Measurements from ENCODE around the gene EPHA6.

GRCh38 chr3:97074546-97074945 is 260.2 kb downstream of the EPHA6 start:
- TF ChIP-seq, protein P1, sequence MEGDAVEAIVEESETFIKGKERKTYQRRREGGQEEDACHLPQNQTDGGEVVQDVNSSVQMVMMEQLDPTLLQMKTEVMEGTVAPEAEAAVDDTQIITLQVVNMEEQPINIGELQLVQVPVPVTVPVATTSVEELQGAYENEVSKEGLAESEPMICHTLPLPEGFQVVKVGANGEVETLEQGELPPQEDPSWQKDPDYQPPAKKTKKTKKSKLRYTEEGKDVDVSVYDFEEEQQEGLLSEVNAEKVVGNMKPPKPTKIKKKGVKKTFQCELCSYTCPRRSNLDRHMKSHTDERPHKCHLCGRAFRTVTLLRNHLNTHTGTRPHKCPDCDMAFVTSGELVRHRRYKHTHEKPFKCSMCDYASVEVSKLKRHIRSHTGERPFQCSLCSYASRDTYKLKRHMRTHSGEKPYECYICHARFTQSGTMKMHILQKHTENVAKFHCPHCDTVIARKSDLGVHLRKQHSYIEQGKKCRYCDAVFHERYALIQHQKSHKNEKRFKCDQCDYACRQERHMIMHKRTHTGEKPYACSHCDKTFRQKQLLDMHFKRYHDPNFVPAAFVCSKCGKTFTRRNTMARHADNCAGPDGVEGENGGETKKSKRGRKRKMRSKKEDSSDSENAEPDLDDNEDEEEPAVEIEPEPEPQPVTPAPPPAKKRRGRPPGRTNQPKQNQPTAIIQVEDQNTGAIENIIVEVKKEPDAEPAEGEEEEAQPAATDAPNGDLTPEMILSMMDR (IDR thresholded peaks at IDR 0.05): no peak
- TF ChIP-seq POLR2A (IDR thresholded peaks at IDR 0.05) (no peak), EP300 (IDR thresholded peaks at IDR 0.05) (no peak), POLR2AphosphoS5 (IDR thresholded peaks at IDR 0.05) (no peak)
